BJ (cell line): Measurements from ENCODE around the gene ARL4D. TPM values are rescaled to one million over a fixed set of nuclear protein-coding genes. Genes with fewer than 3 reads are reported as not detected.

ENCODE experiments used
- CTCF ChIA-PET: fragments of 350-600 bp; formaldehyde crosslinking; extraction: SDS; loops from one replicate; lab custom pipeline; 2021; ENCODE audit warnings: antibody characterized with exemption, inconsistent platforms; lab: Yijun Ruan, JAX
- POLR2A ChIA-PET: fragments of 300-600 bp; sonication (Branson Sonifier 250); formaldehyde crosslinking; extraction: SDS; loops from one replicate; lab custom pipeline; 2021; ENCODE audit warnings: antibody characterized with exemption; lab: Charles Lee
- DNase-seq: peaks from one replicate; pipeline ENCODE4 v3.0.0-alpha.2; 2011; ENCODE audit warnings: low read depth
- H3K27me3 ChIP-seq: 2 replicates; pipeline ENCODE4 v1.6.0; 2011; ENCODE audit warnings: low read length; ENCODE audit not compliant: control insufficient read depth, insufficient read depth
- H3K36me3 ChIP-seq: 2 replicates; pipeline ENCODE4 v1.5.1; 2011; ENCODE audit warnings: low read length; ENCODE audit not compliant: control insufficient read depth, insufficient read depth
- H3K4me3 ChIP-seq: 2 replicates; pipeline ENCODE4 v1.5.1; 2011; ENCODE audit warnings: low read depth, mild to moderate bottlenecking, control low read depth, low read length
- polyA plus RNA-seq: library from polyadenylated mRNA; depleted of rRNA; stranded (reverse); fragments of >200 nt; gene quantifications from 2 replicates; pipeline ENCODE4 v1.2.3, GENCODE V29; 2011
- TF ChIP-seq, protein P1 (sequence below): IDR thresholded peaks from 2 replicates; pipeline ENCODE4 v1.5.1; 2011; ENCODE audit warnings: low read depth, mild to moderate bottlenecking, control low read depth, inconsistent platforms, low read length, moderate library complexity; ENCODE audit not compliant: insufficient read depth

ARL4D gene
- polyA plus RNA-seq, 1 experiment = 33.8 TPM

DNA sequence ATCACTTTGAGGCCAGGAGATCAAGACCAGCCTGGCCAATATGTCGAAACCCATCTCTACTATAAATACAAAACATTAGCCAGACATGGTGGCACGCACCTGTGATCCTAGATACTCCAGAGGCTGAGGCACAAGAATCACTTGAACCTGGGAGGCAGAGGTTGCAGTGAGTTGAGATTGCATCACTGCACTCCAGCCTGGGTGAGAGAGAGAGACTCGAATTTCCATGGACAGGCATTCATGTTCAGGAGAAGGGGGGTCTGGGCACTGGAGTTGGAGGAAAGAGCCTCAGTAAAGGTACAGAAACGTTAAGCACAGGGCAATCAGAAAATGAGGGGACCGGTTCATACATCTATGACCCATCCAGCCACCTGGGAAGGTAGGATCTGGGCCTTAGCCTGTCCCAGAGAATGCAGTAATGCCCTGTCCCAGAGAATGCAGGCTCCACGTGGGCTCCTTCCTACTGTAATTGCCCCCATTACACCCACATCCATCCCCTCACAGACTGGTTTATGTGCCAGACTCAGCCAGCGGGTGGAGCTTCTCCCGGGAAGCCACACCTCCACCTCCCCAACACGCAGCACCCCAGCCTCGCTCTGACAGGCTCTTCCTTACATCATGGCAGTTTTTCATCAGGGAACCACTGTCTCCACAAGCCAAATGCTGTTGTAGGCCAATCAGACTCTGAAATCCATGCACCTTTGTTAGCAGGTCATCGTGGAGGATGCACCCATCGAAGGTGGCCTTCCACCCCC is 21.6 kb upstream of the ARL4D start:
- CTCF ChIA-PET = interaction anchor here (1.0 to 3.0 kb wide), 2 partner anchors 16 to 106 kb away, joined by 4 to 11 read pairs; partner anchors contain the start of gene DHX8
- DNase-seq = no peak
- TF ChIP-seq, protein P1, sequence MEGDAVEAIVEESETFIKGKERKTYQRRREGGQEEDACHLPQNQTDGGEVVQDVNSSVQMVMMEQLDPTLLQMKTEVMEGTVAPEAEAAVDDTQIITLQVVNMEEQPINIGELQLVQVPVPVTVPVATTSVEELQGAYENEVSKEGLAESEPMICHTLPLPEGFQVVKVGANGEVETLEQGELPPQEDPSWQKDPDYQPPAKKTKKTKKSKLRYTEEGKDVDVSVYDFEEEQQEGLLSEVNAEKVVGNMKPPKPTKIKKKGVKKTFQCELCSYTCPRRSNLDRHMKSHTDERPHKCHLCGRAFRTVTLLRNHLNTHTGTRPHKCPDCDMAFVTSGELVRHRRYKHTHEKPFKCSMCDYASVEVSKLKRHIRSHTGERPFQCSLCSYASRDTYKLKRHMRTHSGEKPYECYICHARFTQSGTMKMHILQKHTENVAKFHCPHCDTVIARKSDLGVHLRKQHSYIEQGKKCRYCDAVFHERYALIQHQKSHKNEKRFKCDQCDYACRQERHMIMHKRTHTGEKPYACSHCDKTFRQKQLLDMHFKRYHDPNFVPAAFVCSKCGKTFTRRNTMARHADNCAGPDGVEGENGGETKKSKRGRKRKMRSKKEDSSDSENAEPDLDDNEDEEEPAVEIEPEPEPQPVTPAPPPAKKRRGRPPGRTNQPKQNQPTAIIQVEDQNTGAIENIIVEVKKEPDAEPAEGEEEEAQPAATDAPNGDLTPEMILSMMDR = no peak
- no peaks in the 10 kb centered on the region for H3K36me3 ChIP-seq
- POLR2A ChIA-PET = no interaction called here
- no peaks in the 10 kb centered on the region for H3K27me3 ChIP-seq
- no peak overlapping the region for H3K4me3 ChIP-seq

DNA sequence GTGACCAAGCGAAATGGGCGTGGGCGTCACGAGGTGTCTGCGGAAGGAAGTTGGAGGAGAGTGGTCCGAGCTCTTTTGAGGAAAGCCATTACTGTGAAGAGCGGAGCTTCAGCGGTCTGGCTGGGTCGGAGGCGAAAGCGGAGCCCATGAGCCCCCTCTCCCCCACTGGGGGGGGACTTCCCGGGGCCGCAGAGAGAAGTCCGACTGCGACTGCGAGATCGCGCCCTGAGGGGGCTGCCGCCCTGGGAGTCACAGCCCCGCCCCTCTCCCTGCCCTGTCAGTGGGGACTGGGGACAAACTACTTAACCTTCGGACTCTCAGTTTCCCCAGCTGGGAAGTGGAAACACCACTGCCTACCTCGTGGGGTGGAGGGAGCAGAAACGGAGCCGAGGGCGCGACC is 20.0 kb upstream of the ARL4D start:
- H3K36me3 ChIP-seq = no peaks in the 10 kb centered on the region
- DNase-seq = no peak
- CTCF ChIA-PET = no interaction called here
- TF ChIP-seq, protein P1 = no peak
- H3K4me3 ChIP-seq = no peak overlapping the region
- POLR2A ChIA-PET = no interaction called here
- H3K27me3 ChIP-seq = no peaks in the 10 kb centered on the region

DNA sequence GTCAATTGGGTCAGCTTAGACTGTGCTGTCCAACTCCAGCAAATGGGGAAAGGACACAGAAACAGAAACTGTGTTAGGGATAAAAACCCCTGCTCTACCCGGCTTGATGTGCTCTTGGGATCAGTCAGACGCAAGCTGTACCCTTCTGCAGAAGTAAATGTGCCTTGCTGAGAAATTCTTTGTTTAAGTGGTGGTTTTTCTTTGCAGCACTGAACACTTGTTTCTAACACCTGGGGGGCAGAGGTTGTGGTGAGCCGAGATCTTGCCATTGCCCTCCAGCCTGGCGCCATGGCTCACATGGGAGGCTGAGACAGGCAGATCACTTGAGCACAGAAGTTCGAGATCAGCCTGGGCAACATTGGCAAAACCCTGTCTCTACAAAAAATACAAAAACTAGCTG is 18.5 kb upstream of the ARL4D start:
- ChIA-PET CTCF (interaction anchor here (0.6 to 0.7 kb wide), 2 partner anchors 65 to 122 kb away, joined by 3 read pairs; no protein-coding TSS in a partner anchor), POLR2A (no interaction called here)
- Histone ChIP-seq H3K36me3 (no peaks in the 10 kb centered on the region), H3K4me3 (no peak overlapping the region), H3K27me3 (no peaks in the 10 kb centered on the region)
- TF ChIP-seq, protein P1 = no peak
- DNase-seq = no peak

DNA sequence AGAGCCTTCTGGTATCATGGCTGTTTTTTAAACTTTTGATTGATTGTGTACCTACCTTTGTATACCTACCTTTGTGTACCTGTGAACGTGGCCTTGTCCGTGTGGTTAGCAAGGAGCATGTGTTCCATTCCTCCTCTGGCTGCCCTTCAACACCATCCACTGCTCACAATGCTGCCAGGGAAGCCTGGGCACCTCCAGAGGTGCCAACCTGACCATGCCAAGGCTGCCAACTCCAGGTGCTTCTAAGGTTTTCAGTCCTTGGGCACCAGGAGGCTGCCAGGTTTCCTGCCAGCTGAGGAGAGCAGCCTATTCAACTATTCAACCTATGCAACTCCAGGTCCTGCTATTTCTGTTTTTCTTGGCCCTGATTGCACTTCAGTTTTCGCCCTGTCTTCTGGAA is 17.6 kb upstream of the ARL4D start:
- Histone ChIP-seq H3K4me3 (no peak overlapping the region), H3K27me3 (no peaks in the 10 kb centered on the region), H3K36me3 (no peaks in the 10 kb centered on the region)
- ChIA-PET CTCF (no interaction called here), POLR2A (no interaction called here)
- TF ChIP-seq, protein P1 = no peak
- DNase-seq = no peak

DNA sequence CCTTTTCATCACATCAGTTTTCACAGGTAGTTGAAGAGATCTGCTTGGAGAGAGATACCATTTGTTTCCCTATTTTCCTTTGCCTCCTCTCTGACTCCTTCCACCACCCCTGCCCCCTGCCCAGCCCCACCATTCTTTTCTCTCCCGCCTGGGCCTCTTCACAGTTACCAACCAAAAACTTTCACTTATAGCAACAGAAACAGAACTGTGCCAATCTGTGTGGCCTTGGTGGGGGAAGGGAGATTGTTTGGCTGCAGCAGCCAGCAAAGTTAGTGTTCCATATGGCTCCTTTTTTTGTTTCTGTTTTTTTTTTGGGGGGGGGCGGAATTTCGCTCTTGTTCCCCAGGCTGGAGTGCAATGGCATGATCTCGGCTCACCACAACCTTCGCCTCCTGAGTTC is 17.2 kb upstream of the ARL4D start:
- TF ChIP-seq, protein P1 = no peak
- Histone ChIP-seq H3K27me3 (no peaks in the 10 kb centered on the region), H3K4me3 (no peak overlapping the region), H3K36me3 (no peaks in the 10 kb centered on the region)
- ChIA-PET CTCF (no interaction called here), POLR2A (no interaction called here)
- no peak for DNase-seq
